GM12878 (cell line): Measurements from ENCODE around the gene KCNC1. TPM values are rescaled to one million over a fixed set of nuclear protein-coding genes. Genes with fewer than 3 reads are reported as not detected.

Experiments used
- ATAC-seq: fragments of 200-7000 bp; cut with Tn5 transposase; 3 replicates; pipeline ENCODE4 v1.9.1; 2020; ENCODE audit warnings: mild to moderate bottlenecking, moderate library complexity
- BruUV-seq: library from RNA; stranded (reverse); fragments of 400-500 nt; replicated peaks from 2 replicates; lab custom pipeline; 2021; lab: Mats Ljungman, UMichigan
- CTCF ChIA-PET: fragments of 300-600 bp; sonication (Branson Sonifier 250); formaldehyde crosslinking; extraction: SDS; loops from one replicate; lab custom pipeline; 2021; ENCODE audit warnings: inconsistent platforms; lab: Yijun Ruan, JAX
- POLR2A ChIA-PET: fragments of 350-600 bp; formaldehyde crosslinking; extraction: SDS; loops from one replicate; lab custom pipeline; 2021; ENCODE audit warnings: inconsistent platforms; lab: Charles Lee
- RAD21 ChIA-PET: fragments of 300-600 bp; sonication (Branson Sonifier 250); formaldehyde crosslinking; loops from one replicate; lab custom pipeline; 2023; ENCODE audit warnings: antibody characterized with exemption; ENCODE audit not compliant: unreplicated experiment; lab: Charles Lee
- SMC1A ChIA-PET: fragments of 300-600 bp; sonication (Branson Sonifier 250); formaldehyde crosslinking; loops from one replicate; lab custom pipeline; 2023; ENCODE audit not compliant: unreplicated experiment, uncharacterized antibody; lab: Charles Lee
- DNase-seq: peaks from one replicate; pipeline ENCODE4 v3.0.0-alpha.2; 2011; ENCODE audit warnings: low read depth, low spot score
- FAIRE-seq: peaks from 3 replicates; lab custom pipeline; 2011; peaks lifted over from hg19 to GRCh38; lab: Jason Lieb, UNC
- H2AFZ ChIP-seq: 2 replicates; pipeline ENCODE4 v1.6.0; 2011; ENCODE audit warnings: low read depth, low read length, control low read depth; ENCODE audit not compliant: control insufficient read depth
- H3K27ac ChIP-seq: 2 replicates; pipeline ENCODE4 v1.5.1; 2011; ENCODE audit warnings: control low read depth; ENCODE audit not compliant: control insufficient read depth, insufficient read depth
- H3K27me3 ChIP-seq, 2 experiments: replicated peaks in 1 of 2; 2 replicates each; pipeline versions ENCODE4 v1.6.0 to v1.6.1; 2011; ENCODE audit warnings: low read length in 1 of 2; ENCODE audit not compliant: control insufficient read depth in 2 of 2, insufficient read depth in 2 of 2
- H3K36me3 ChIP-seq, 2 experiments: 2 replicates each; pipeline ENCODE4 v1.5.1; 2011; ENCODE audit warnings: low read length in 1 of 2; ENCODE audit not compliant: control insufficient read depth in 2 of 2, insufficient read depth in 2 of 2
- H3K4me1 ChIP-seq: 2 replicates; pipeline ENCODE4 v1.6.1; 2011; ENCODE audit warnings: mild to moderate bottlenecking, low read length, moderate library complexity, mixed read lengths; ENCODE audit not compliant: control insufficient read depth, insufficient read depth
- H3K4me2 ChIP-seq: 2 replicates; pipeline ENCODE4 v1.6.0; 2011; ENCODE audit warnings: control low read depth; ENCODE audit not compliant: control insufficient read depth, insufficient read depth
- H3K4me3 ChIP-seq: fragments of 200-600 bp; sonication (generic); 2 replicates; pipeline ENCODE4 v1.5.1; 2016
- H3K79me2 ChIP-seq: 2 replicates; pipeline ENCODE4 v1.6.0; 2011; ENCODE audit warnings: low read length; ENCODE audit not compliant: control insufficient read depth, insufficient read depth
- H3K9ac ChIP-seq: 2 replicates; pipeline ENCODE4 v1.8.0; 2011; ENCODE audit warnings: low read length, control low read depth, mixed read lengths; ENCODE audit not compliant: control insufficient read depth, insufficient read depth
- H3K9me3 ChIP-seq: replicated peaks from 3 replicates; pipeline ENCODE4 v1.5.1; 2011; ENCODE audit warnings: mild to moderate bottlenecking, low read length; ENCODE audit not compliant: control insufficient read depth, insufficient read depth
- H4K20me1 ChIP-seq: 2 replicates; pipeline ENCODE4 v1.6.0; 2011; ENCODE audit not compliant: control insufficient read depth, insufficient read depth
- HCFC1 ChIP-seq: fragments of 150-350 bp; IDR thresholded peaks from 2 replicates; pipeline ENCODE4 v1.6.1; 2014; ENCODE audit warnings: low read length
- JUNB ChIP-seq: IDR thresholded peaks from 2 replicates; pipeline ENCODE4 v1.6.1; 2016; ENCODE audit warnings: antibody characterized with exemption, mild to moderate bottlenecking
- KAT2A ChIP-seq: conservative IDR thresholded peaks from 2 replicates; pipeline ENCODE4 v1.6.1; 2011; ENCODE audit warnings: low read depth, low read length; ENCODE audit not compliant: control insufficient read depth
- MXI1 ChIP-seq: fragments of 150-350 bp; IDR thresholded peaks from 2 replicates; pipeline ENCODE4 v1.6.1; 2011; ENCODE audit warnings: low read depth, mild to moderate bottlenecking, inconsistent platforms, low read length, improper control_type of control experiment
- NR2C1 ChIP-seq: fragments of 450-650 bp; IDR thresholded peaks from 2 replicates; pipeline ENCODE4 v1.6.1; 2017; ENCODE audit warnings: antibody characterized with exemption, mild to moderate bottlenecking, moderate library complexity
- POLR2A ChIP-seq: IDR thresholded peaks from 2 replicates; pipeline ENCODE4 v1.6.1; 2011; ENCODE audit warnings: low read depth, mild to moderate bottlenecking, low read length
- RBBP5 ChIP-seq: fragments of 200-600 bp; sonication (generic); conservative IDR thresholded peaks from 2 replicates; pipeline ENCODE4 v1.6.1; 2016
- TAF1 ChIP-seq: IDR thresholded peaks from 2 replicates; pipeline ENCODE4 v1.6.1; 2011; ENCODE audit warnings: mild to moderate bottlenecking, low read depth, low read length, borderline replicate concordance
- TBL1XR1 ChIP-seq: IDR thresholded peaks from 2 replicates; pipeline ENCODE4 v1.6.1; 2012; ENCODE audit warnings: low read depth, low read length, improper control_type of control experiment
- TCF12 ChIP-seq: IDR thresholded peaks from 2 replicates; pipeline ENCODE4 v1.6.1; 2011; ENCODE audit warnings: low read depth, mild to moderate bottlenecking, low read length
- WGBS: methylation state at CpG from one replicate; pipeline ENCODE4 v1.1.6; 2016; ENCODE audit warnings: low lambda C conversion rate; ENCODE audit not compliant: insufficient replicate concordance, insufficient coverage; ENCODE audit errors: missing lambda C conversion rate; 5-methylcytosine and 5-hydroxymethylcytosine counted together
- in situ Hi-C: fragments of 300-500 bp; cut with MboI; formaldehyde crosslinking; loops from 9 replicates; pipeline ENCODE4 v1.14.3; 2018; ENCODE audit warnings: mixed read lengths
- intact Hi-C: fragments of 100-400 bp; cut with micrococcal nuclease; formaldehyde crosslinking; loops from one replicate; pipeline ENCODE4 v1.14.2; 2022; ENCODE audit not compliant: unreplicated experiment
- polyA plus RNA-seq, 11 experiments: library from polyadenylated mRNA; depleted of rRNA in 4 of 11; unstranded in 6 of 11; stranded (reverse) in 5 of 11; fragments of >200 nt; fragmentation: Nextera tagmentation in 4 of 11; fragmentation: Illumina TruSeq in 1 of 11; extraction: Ambion mirVana in 4 of 11; extraction: Trizol in 1 of 11; gene quantifications; 1 replicate in 1 of 11; 2 replicates in 10 of 11; pipeline versions ENCODE4 v1.2.1 to v1.2.3, GENCODE V29; 2011 to 2016; ENCODE audit warnings: inconsistent platforms in 2 of 11, missing spikeins in 2 of 11, low read depth in 1 of 11
- total RNA-seq, 4 experiments: library from RNA; depleted of rRNA in 3 of 4; stranded (reverse); fragments of >200 nt in 3 of 4; fragmentation: Illumina TruSeq in 1 of 4; extraction: Trizol in 1 of 4; gene quantifications; 2 replicates each; pipeline versions ENCODE4 v1.2.1 to v1.2.3, GENCODE V29; 2013 to 2021
- TF ChIP-seq, protein P1 (sequence below): fragments of 150-350 bp; IDR thresholded peaks from 2 replicates; pipeline ENCODE4 v1.6.1; 2014; ENCODE audit warnings: mild to moderate bottlenecking, low read depth, low read length

The KCNC1 gene
- total and polyA plus RNA-seq, 10 of the 15 experiments (the other 5 are each of a cell fraction or from before 2014, with no cell fraction given), result 0.27 to 0.34 TPM; not detected in 8

DNA sequence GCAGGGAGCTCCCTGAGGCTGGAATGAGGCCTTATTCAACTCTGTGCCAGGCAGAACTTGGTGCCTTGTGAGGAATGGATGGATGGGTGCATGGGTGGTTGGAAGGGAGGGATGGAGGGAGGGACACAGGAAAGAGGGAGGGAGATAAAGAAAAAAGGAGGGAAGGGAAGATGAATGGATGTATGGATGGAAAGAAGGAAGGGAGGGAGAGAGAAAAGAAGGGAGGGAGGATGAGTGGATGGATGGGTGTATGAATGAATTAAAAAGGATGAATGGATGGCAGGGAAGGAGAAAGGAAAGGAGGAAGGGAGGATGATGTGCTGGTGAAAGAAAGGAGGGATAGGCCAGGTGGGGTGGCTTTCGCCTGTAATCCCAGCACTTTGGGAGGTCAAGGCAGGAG, 34.6 kb downstream of the KCNC1 start:
- ChIA-PET POLR2A (no interaction called here), CTCF (interaction anchor here (2.8 kb wide), 1 partner anchor 38 kb away, joined by 10 read pairs; no protein-coding TSS in a partner anchor), RAD21 (interaction anchor here (1.5 kb wide), 1 partner anchor 38 kb away, joined by 3 read pairs; no protein-coding TSS in a partner anchor), SMC1A (interaction anchor here (0.6 kb wide), 1 partner anchor 50 kb away, joined by 3 read pairs; the partner anchor contains the start of gene MYOD1)
- no peaks in the 10 kb centered on the region for H3K27me3 ChIP-seq
- TF ChIP-seq TCF12 (no peak), TBL1XR1 (no peak), RBBP5 (no peak), HCFC1 (no peak), JUNB (no peak), NR2C1 (no peak), TAF1 (no peak), POLR2A (no peak), MXI1 (no peak), KAT2A (no peak)
- TF ChIP-seq, protein P1, sequence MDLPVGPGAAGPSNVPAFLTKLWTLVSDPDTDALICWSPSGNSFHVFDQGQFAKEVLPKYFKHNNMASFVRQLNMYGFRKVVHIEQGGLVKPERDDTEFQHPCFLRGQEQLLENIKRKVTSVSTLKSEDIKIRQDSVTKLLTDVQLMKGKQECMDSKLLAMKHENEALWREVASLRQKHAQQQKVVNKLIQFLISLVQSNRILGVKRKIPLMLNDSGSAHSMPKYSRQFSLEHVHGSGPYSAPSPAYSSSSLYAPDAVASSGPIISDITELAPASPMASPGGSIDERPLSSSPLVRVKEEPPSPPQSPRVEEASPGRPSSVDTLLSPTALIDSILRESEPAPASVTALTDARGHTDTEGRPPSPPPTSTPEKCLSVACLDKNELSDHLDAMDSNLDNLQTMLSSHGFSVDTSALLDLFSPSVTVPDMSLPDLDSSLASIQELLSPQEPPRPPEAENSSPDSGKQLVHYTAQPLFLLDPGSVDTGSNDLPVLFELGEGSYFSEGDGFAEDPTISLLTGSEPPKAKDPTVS, result no peak
- no peaks in the 10 kb centered on the region for H4K20me1 ChIP-seq
- no peaks in the 10 kb centered on the region for H3K79me2 ChIP-seq
- in situ Hi-C loops, result no loop called here
- no peaks in the 10 kb centered on the region for H3K4me1 ChIP-seq
- no peak overlapping the region for H3K4me2 ChIP-seq
- no peak overlapping the region for H3K4me3 ChIP-seq
- 87% methylated on average over 1 of the region's 1 CpG for WGBS
- no peak for ATAC-seq
- no peak overlapping the region for H3K27ac ChIP-seq
- H3K9ac ChIP-seq, result no peak overlapping the region
- H2AFZ ChIP-seq, result no peak overlapping the region
- no peak for FAIRE-seq
- H3K9me3 ChIP-seq, result no peaks in the 10 kb centered on the region
- no TSS peak for BruUV-seq
- DNase-seq, result no peak
- intact Hi-C loops, result no loop called here
- no peaks in the 10 kb centered on the region for H3K36me3 ChIP-seq
